ENCODE measurements around the gene DDX20. TPM values are rescaled to one million over a fixed set of nuclear protein-coding genes. Genes with fewer than 3 reads are reported as not detected.
"Not testable (repeated sequence)": the region's sequence is repeated elsewhere in the genome, so short reads cannot be mapped to it uniquely, and the experiment has no call there.

Gene DDX20
- total RNA-seq, 1 experiment from 2014 or later, result 28.6 TPM

DNA sequence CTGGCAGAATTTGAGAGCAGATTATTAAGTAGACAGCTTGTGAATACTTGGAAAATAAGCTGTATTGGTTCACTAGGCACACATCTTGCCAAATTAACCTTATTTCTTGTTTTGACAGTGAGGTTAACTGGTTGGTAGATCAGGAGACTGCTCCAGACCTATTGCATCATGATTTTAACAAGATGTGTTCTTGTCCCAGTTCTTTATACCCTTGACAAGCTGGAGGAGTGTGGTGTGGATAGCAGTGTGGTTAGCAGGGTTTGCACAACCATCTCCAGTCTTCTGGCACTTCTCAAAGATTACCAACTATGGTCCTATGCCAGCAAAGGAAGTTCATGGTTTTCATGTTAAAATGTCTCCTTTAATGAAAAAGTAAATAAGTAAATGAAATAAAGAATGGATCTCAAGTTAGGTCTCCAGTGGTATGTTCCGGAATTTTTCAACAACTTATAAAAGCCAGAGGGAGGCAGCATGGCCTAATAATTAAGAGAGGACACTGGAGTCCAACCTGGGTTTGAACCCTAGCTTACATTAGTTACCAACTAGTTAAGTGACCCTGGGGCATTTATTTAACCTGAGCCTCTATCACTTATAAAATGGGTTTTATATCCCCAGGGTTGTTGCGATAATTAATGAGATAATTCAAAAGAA lies 34.1 kb downstream of the DDX20 start:
- no peak for DNase-seq (ENCODE audit: low read depth)

DNA sequence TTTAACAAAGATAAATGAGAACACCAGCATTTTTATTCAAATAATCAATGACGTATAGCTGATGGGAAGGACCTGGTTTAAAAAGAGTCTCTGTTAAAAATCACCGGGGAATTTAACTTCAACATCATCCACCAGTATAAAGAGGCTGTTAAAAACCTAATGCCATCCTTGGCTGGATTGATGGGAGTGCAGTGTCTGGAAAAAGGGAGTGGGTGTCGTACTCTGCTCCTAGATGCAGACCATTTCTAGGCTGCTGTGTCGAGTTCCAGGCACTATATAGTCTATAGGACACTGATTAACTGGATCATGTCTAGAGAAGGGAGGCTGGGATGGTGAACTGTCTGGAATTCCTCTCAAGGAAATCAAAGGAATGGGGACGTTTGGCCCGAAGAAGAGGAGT lies 36.1 kb downstream of the DDX20 start:
- DNase-seq (ENCODE audit: low read depth), result no peak

DNA sequence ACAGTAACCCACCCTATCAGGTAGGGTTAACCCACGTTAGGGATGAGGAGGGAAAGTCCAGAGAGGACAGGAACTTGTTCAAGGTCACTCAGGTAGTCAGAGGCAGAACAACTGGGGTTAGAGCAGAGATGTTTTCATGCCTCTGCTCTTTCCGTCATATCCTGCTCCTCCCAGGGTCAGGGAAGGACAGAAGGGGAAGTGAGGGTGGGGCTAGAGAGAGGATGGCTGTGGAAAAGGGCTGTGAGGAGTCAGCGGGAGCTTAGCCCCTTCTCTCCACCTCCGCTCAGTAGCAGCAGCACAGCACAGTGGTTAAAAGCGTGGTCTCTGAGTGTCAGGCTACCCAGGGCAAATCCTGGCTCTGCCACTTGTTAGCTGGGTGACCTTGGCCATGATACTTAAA lies 36.5 kb downstream of the DDX20 start:
- no peak for DNase-seq (ENCODE audit: low read depth)

DNA sequence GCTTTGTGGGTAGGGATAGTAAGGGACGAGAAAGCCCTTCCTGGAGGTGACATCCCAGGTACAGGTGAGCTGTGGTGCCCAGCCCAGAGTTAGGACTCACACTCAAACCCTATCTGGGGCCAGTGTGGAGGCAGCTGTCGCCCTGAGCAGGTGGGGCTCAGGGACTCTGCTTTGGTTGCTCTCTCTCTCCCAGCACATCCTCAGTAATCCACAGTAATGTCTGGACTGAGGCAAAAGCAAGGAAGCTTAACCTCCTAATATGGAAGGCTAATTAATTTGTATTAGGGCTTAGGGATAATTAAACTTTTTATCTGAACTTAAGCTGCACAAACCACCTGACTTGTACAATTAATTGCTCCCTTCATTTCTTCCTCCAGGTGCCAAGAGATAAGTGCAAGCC lies 38.2 kb downstream of the DDX20 start:
- DNase-seq (ENCODE audit: low read depth), result no peak

- DNase-seq (ENCODE audit: low read depth), result no peak
Observed at GRCh38 chr1:111795401-111795800, 39.7 kb downstream of the DDX20 start.

DNA sequence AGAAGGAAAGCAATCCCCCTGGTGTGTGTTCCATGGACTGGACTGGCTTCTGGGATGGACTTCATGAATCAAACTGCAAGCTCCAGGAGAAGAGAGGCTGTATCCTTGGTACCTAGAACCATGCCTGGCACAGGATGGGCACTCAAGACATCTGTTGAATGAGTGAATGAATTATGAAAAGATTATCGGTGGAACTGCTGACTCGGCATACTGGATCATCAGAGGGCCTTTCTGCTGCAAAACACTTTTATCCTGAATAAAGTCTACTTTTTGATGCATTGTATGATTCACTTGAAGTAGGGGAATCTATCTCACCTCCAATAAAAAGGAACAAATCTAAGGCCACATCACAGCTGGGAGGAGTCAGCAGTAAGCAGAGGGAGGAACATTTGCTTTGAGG lies 42.9 kb downstream of the DDX20 start:
- DNase-seq (ENCODE audit: low read depth), result no peak

GRCh38 chr1:111799722-111800121 lies 44.0 kb downstream of the DDX20 start:
- not testable (repeated sequence) for DNase-seq (ENCODE audit: low read depth)

DNA sequence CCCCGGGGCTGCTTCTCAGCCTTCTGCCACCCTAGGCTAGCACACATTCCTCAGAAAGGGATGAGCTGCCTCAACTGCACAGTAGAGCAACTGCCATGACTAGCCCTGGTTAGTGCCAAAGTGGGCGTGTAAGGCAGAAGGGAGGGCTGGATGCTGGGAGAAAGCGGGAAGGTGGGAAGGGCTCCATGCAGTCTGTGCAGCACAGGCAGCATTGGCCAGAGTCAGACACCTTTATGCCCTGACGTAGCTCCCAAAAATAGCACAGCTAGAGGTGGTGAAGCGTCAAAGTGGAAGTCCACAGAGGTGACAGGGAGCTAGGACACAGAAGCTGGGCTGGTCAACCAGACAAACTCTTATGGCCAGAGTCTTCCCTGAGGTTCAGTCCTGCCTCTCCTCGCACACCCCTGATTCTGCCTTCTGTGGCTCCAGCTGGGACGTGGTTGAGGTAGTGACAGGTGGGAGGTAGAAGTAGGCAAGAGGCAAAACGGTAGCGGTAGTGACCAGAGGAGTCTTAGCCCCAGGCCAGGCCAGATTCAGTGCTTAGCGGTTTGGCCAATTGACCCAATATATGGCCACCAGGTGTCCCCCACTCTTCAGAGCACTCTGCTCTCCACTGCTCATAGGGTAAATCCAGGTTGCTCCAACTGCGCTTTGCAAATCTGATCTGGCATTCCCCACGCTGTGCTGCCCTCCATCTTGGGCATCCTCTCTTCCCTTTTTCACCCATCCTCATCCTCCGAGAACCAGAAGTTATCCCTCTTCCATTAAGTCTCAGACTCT lies 45.6 kb downstream of the DDX20 start:
- no peak for DNase-seq (ENCODE audit: low read depth)

- no peak for DNase-seq (ENCODE audit: low read depth)
Observed at GRCh38 chr1:111802110-111802509, 46.4 kb downstream of the DDX20 start.

GRCh38 chr1:111802984-111803383 lies 47.3 kb downstream of the DDX20 start:
- DNase-seq (ENCODE audit: low read depth), result no peak

DNA sequence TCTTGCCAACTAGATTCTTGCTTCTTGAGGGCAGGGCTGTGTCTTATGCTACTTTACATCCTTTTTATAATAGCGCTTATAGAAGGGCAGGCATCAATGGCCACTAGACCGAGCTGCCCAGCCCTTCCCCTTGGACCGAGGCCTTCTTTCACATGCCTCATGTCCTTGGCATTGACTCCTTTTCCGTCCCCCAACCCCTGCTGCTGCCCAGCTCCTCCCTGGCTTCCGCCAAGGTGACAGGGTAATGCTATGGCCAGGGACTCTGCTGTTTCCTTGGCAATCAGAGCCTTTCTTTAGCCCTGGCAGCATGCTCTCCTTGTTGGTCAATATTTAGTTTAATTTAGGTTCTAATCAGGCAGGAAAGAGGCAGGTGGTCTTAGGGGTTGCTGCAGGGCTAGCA lies 48.2 kb downstream of the DDX20 start:
- DNase-seq (ENCODE audit: low read depth), result no peak

DNA sequence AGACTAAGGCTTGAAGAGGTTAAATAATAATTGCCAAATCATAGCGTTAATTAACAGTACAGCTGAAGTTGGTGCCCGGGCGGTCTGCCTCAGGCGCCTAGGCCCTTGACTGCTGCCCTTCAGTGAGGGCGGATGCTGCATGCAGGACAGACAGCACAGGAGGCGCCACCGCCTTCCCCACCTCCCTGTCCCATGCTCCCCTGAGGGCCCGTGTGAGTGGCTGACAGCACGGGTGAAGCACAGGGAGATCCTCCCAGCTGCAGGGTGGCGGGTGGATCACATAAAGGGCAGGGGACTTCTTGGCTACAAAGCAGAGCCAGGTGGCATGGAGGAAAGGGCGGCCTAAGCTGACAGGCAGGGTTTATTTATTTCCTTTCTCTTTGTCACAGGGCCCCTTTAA lies 49.1 kb downstream of the DDX20 start:
- no peak for DNase-seq (ENCODE audit: low read depth)

- no peak for DNase-seq (ENCODE audit: low read depth)
Observed at GRCh38 chr1:111805251-111805650, 49.5 kb downstream of the DDX20 start.

GRCh38 chr1:111811891-111812290 lies 56.2 kb downstream of the DDX20 start:
- DNase-seq (ENCODE audit: low read depth), result no peak

GRCh38 chr1:111812306-111812705 lies 56.6 kb downstream of the DDX20 start:
- DNase-seq (ENCODE audit: low read depth), result no peak

GRCh38 chr1:111813440-111814304 lies 58.0 kb downstream of the DDX20 start:
- DNase-seq (ENCODE audit: low read depth), result no peak

DNA sequence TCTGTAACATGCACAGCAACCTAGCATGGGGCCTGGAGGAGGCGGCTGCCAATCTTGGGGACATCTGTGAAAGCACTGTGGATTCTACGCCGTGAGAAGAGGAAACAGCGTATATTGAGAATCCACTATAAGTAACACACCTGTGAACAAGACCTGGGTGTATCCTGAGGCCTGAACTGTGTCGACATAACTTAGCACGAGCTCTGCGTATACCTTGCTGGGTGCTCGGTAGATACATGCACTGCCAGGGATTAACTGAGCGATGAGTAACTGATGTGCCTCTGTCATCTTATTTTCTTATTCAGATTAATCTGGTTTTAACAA lies 58.6 kb downstream of the DDX20 start:
- DNase-seq (ENCODE audit: low read depth), result no peak

GRCh38 chr1:111814642-111815041 lies 58.9 kb downstream of the DDX20 start:
- DNase-seq (ENCODE audit: low read depth), result no peak
